ENCODE results near the gene SLC22A8.

SLC22A8 gene

DNA sequence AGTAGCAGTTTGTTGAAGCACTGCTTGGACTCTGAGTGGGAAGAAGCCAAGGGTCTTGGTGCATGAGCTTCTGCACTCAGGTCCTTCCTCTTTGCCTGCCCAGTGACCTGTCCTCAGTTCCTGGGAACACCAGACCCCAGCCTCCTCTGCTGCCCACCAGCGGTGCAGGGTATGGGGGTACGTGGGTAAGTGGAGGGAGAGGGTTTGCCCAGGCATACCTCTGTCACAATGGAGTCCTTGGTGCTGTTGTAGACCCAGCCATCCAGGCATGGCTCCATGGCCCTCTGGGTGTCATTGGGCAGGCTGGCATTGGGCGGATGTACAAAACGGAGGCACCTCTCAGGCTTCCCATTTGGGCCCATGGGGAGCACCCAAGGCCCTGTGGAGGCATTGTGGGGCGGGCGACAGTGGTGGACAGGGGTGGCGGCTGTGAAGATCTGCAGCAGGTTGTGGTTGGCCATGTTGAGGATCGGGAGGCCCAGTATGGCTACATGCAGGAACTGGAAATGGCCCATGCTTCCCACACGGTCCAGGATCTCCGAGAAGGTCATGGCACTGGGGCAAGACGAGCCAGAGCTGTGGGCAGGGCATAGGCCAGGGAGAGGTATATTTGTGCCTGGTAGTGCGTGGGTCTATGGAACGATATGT is 1.1 kb downstream of the SLC22A8 start:
- H3K4me3 ChIP-seq (ENCODE audit: low read length) = no peak overlapping the region
- no peaks in the 10 kb centered on the region for H3K9me3 ChIP-seq (ENCODE audit: control insufficient read depth, low read depth, low read length)
- H3K9ac ChIP-seq (ENCODE audit: low read length) = no peak overlapping the region
- H3K27me3 ChIP-seq (ENCODE audit: control insufficient read depth, insufficient read depth, low read length) = no peaks in the 10 kb centered on the region
- no peak overlapping the region for H3K27ac ChIP-seq (ENCODE audit: low read length)
- no peaks in the 10 kb centered on the region for H3K4me1 ChIP-seq (ENCODE audit: control insufficient read depth, low read depth, low read length)
- no peaks in the 10 kb centered on the region for H3K36me3 ChIP-seq (ENCODE audit: control insufficient read depth, low read depth, low read length)

DNA sequence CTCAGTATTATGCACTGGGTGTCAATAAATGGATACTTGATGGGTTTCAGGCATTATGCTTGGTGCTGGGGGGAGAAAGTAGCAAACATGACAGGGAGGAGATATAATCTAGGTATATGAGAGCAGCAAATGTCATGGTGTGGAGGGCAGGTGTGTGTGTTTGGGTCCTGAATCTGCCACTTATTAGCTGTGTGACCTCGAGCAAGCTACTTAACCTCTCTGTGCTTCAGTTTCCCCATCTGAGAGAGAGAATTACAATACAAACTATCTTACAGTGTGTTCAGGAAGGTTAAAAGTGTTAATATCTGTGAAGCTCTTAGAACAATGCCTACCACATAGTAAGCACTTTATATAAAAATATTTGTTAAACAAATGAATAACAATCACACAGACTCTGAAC is 2.8 kb downstream of the SLC22A8 start:
- no peaks in the 10 kb centered on the region for H3K27me3 ChIP-seq (ENCODE audit: control insufficient read depth, insufficient read depth, low read length)

DNA sequence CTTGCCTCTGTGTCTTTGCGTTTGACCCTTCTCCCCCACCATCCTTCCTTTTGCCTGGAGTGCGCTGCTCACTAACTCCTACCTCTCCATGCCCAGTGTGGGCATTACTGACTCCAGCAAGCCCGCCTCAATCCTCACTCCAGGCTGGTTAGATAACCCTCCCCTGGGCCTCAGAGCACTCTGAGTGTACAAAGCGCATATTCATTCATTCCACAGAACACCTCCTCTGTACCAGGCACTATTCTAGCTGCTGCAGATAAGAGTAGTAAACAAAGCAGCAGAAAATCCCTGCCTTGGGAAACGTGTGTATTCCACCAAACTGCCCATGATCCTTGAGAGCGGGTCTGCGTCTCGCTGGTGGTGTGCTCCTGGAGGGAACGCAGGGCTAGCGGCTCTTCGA is 3.2 kb downstream of the SLC22A8 start:
- H3K36me3 ChIP-seq (ENCODE audit: control insufficient read depth, low read depth, low read length) = no peaks in the 10 kb centered on the region
- H3K27me3 ChIP-seq (ENCODE audit: control insufficient read depth, insufficient read depth, low read length) = no peaks in the 10 kb centered on the region
- no peak overlapping the region for H3K9ac ChIP-seq (ENCODE audit: low read length)
- no peak overlapping the region for H3K27ac ChIP-seq (ENCODE audit: low read length)
- H3K9me3 ChIP-seq (ENCODE audit: control insufficient read depth, low read depth, low read length) = no peaks in the 10 kb centered on the region
- no peaks in the 10 kb centered on the region for H3K4me1 ChIP-seq (ENCODE audit: control insufficient read depth, low read depth, low read length)
- no peak overlapping the region for H3K4me3 ChIP-seq (ENCODE audit: low read length)

More for the DNA sequence above, 2.8 kb downstream of the SLC22A8 start:
- no peak overlapping the region for H3K27ac ChIP-seq (ENCODE audit: low read length)
- H3K4me1 ChIP-seq (ENCODE audit: control insufficient read depth, low read depth, low read length) = no peaks in the 10 kb centered on the region
- H3K9me3 ChIP-seq (ENCODE audit: control insufficient read depth, low read depth, low read length) = no peaks in the 10 kb centered on the region
- no peak overlapping the region for H3K9ac ChIP-seq (ENCODE audit: low read length)
- no peak overlapping the region for H3K4me3 ChIP-seq (ENCODE audit: low read length)
- no peaks in the 10 kb centered on the region for H3K36me3 ChIP-seq (ENCODE audit: control insufficient read depth, low read depth, low read length)

DNA sequence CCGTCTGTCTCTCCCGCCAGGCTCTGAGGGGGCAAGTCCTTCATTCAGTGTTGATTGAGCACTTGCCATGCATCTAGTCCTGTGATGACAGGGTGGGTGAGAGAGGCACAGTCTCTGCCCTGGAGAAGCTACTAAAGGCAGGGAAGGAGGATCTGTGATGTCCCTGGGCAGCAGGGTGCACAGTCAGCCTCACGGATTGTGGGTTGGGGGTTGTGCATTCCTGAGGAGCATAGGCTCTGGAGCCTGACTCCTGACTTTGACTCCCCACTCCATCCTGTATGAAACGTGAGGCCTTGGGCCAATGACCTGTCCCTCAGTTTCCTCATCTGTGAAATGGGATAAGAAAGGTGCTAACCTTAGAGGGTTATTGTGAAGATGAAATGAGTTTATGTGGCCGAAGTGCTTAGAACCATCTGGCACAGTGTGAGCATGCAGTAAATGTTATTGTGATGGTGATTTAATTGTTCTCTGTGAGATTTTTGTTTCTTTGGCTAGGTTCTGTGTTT is 4.7 kb downstream of the SLC22A8 start:
- Histone ChIP-seq H3K27me3 (ENCODE audit: control insufficient read depth, insufficient read depth, low read length) (no peaks in the 10 kb centered on the region), H3K9me3 (ENCODE audit: control insufficient read depth, low read depth, low read length) (no peaks in the 10 kb centered on the region), H3K27ac (ENCODE audit: low read length) (no peak overlapping the region)

DNA sequence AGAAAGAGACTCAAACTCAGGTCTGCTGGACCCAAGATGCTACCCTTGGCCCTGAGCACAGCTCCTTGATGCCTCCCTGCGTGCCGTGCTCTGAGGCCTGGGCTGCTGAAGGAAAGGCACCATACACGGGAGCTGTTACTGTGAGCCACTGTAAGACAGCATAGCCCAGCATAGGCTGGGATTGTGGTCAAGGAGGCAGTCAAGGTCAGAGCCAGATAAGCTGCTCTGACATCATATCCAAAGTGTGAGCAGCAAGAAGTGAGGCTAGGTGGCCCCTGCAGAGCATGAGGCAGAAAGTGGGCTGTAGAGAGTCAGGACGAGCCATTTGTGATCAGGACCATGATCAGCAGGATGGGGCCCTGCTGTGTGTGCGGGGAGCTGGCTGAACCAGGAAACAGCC is 7.7 kb downstream of the SLC22A8 start:
- no peak overlapping the region for H3K27ac ChIP-seq (ENCODE audit: low read length)
- no peaks in the 10 kb centered on the region for H3K36me3 ChIP-seq (ENCODE audit: control insufficient read depth, low read depth, low read length)
- no peak overlapping the region for H3K4me3 ChIP-seq (ENCODE audit: low read length)
- no peak overlapping the region for H3K9ac ChIP-seq (ENCODE audit: low read length)
- H3K4me1 ChIP-seq (ENCODE audit: control insufficient read depth, low read depth, low read length) = no peaks in the 10 kb centered on the region
- no peaks in the 10 kb centered on the region for H3K27me3 ChIP-seq (ENCODE audit: control insufficient read depth, insufficient read depth, low read length)
- H3K9me3 ChIP-seq (ENCODE audit: control insufficient read depth, low read depth, low read length) = no peaks in the 10 kb centered on the region

More for the DNA sequence above, 4.7 kb downstream of the SLC22A8 start:
- Histone ChIP-seq H3K36me3 (ENCODE audit: control insufficient read depth, low read depth, low read length) (no peaks in the 10 kb centered on the region), H3K4me3 (ENCODE audit: low read length) (no peak overlapping the region), H3K9ac (ENCODE audit: low read length) (no peak overlapping the region), H3K4me1 (ENCODE audit: control insufficient read depth, low read depth, low read length) (no peaks in the 10 kb centered on the region)

DNA sequence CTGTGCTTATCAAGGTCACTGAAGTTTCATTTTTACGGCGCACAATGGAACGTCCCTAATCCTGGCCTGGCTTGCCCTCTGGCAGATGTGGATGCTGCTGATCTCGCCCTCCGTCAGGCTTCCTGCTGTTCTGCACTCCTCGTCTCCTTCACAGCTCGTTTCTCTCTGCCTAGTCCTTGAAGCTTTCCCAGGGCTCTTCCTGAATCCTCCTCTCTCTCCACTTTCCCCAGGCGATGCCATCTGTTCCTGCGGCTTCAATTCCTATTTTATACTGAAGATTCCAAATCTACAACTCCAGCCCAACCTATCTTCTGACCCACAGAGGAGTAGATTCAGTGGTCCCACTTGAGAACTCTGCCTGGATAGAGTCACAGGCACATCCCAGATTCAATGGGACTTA is 14.2 kb downstream of the SLC22A8 start:
- H3K9ac ChIP-seq (ENCODE audit: low read length) = no peak overlapping the region
- H3K4me1 ChIP-seq (ENCODE audit: control insufficient read depth, low read depth, low read length) = no peaks in the 10 kb centered on the region
- no peaks in the 10 kb centered on the region for H3K9me3 ChIP-seq (ENCODE audit: control insufficient read depth, low read depth, low read length)
- no peak overlapping the region for H3K4me3 ChIP-seq (ENCODE audit: low read length)
- H3K27me3 ChIP-seq (ENCODE audit: control insufficient read depth, insufficient read depth, low read length) = no peaks in the 10 kb centered on the region
- no peak overlapping the region for H3K27ac ChIP-seq (ENCODE audit: low read length)
- H3K36me3 ChIP-seq (ENCODE audit: control insufficient read depth, low read depth, low read length) = no peaks in the 10 kb centered on the region

DNA sequence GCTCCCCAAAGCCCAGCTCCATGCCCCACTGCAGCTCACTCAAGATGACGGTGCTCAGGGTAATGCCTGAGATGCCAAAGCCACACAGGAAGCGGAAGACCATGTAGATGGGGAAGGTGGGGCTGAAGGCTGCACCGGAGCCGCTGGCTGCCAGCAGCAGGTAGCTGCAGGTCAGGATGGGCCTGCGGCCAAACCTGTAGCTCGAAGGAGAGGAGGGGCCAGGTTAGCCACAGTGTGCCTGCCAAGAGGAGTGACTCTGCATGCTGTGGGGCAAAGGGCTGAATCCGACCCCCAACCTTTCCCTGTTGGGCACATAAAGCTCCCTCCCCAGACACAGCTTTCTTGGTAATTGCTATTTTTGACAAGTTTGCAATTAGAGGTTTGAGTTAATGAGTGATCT is 16.0 kb downstream of the SLC22A8 start:
- Histone ChIP-seq H3K4me1 (ENCODE audit: control insufficient read depth, low read depth, low read length) (no peaks in the 10 kb centered on the region), H3K27me3 (ENCODE audit: control insufficient read depth, insufficient read depth, low read length) (no peaks in the 10 kb centered on the region), H3K9me3 (ENCODE audit: control insufficient read depth, low read depth, low read length) (no peaks in the 10 kb centered on the region), H3K9ac (ENCODE audit: low read length) (no peak overlapping the region), H3K36me3 (ENCODE audit: control insufficient read depth, low read depth, low read length) (no peaks in the 10 kb centered on the region), H3K27ac (ENCODE audit: low read length) (no peak overlapping the region), H3K4me3 (ENCODE audit: low read length) (no peak overlapping the region)

DNA sequence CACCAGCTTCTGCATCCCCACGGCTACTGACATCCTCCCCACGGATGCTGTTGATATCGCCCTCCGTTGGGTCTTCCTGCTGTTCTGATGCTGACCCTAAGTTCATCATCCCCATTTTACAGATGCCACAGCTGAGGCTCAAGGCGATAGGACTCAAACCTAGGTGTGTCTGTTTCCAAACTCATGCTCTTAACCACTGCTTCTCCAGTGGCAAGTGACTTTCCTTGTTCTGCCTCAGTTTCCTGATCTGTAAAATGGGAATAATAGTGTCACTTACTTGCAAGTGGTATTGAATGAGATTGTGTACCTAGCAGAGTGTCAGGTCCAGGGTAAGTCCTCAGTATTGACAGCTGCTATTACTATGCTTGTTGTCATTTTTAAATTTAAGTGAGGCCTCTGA is 16.5 kb downstream of the SLC22A8 start:
- Histone ChIP-seq H3K36me3 (ENCODE audit: control insufficient read depth, low read depth, low read length) (no peaks in the 10 kb centered on the region), H3K4me1 (ENCODE audit: control insufficient read depth, low read depth, low read length) (no peaks in the 10 kb centered on the region), H3K27ac (ENCODE audit: low read length) (no peak overlapping the region)

DNA sequence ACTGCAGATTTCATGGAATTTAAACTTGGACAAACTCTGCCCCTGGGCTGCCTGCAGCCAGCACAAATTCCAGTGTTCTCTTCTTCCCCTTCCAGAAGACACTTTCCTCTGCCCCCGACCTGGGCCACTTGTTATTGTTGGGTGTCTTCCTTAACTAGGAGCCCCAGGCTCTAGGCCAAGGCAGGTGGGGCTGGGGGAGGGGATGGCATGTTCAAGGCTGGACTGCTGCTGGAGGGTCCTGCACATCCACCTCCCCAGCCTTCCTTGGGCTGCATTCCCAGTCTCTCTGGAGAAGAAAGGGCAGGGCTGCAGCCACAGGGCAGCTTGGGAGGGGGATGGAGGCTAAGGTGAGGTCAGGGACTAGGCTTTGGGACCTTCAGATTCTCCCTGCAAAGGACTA is 19.4 kb downstream of the SLC22A8 start:
- Histone ChIP-seq H3K27me3 (ENCODE audit: control insufficient read depth, insufficient read depth, low read length) (no peaks in the 10 kb centered on the region), H3K27ac (ENCODE audit: low read length) (no peak overlapping the region), H3K4me3 (ENCODE audit: low read length) (no peak overlapping the region), H3K4me1 (ENCODE audit: control insufficient read depth, low read depth, low read length) (no peaks in the 10 kb centered on the region), H3K9ac (ENCODE audit: low read length) (no peak overlapping the region), H3K9me3 (ENCODE audit: control insufficient read depth, low read depth, low read length) (no peaks in the 10 kb centered on the region), H3K36me3 (ENCODE audit: control insufficient read depth, low read depth, low read length) (no peaks in the 10 kb centered on the region)

More for the DNA sequence above, 16.5 kb downstream of the SLC22A8 start:
- Histone ChIP-seq H3K27me3 (ENCODE audit: control insufficient read depth, insufficient read depth, low read length) (no peaks in the 10 kb centered on the region), H3K9me3 (ENCODE audit: control insufficient read depth, low read depth, low read length) (no peaks in the 10 kb centered on the region), H3K9ac (ENCODE audit: low read length) (no peak overlapping the region), H3K4me3 (ENCODE audit: low read length) (no peak overlapping the region)

DNA sequence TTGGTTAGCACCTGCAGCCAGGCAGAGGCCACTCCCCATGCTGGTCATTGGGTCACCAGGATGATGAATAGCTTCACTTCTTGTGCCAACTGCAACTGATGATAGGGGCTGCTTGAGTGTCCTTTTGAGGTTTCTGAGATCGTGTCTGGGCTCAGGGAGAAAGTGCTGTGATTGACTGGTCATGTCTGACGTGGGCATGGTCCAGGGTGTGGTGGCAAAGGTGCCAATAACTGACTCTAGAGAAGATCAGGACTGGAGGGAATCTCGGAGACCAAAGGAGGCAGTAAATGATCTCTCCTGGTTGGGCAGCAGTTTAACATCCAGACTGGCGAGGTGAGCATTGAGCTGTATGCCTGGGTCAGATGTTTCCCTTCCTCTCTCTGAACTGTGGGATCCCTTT is 20.9 kb downstream of the SLC22A8 start:
- H3K4me1 ChIP-seq (ENCODE audit: control insufficient read depth, low read depth, low read length) = no peaks in the 10 kb centered on the region
- H3K27ac ChIP-seq (ENCODE audit: low read length) = no peak overlapping the region
- H3K36me3 ChIP-seq (ENCODE audit: control insufficient read depth, low read depth, low read length) = no peaks in the 10 kb centered on the region
- no peak overlapping the region for H3K9ac ChIP-seq (ENCODE audit: low read length)
- no peaks in the 10 kb centered on the region for H3K9me3 ChIP-seq (ENCODE audit: control insufficient read depth, low read depth, low read length)
- no peak overlapping the region for H3K4me3 ChIP-seq (ENCODE audit: low read length)
- no peaks in the 10 kb centered on the region for H3K27me3 ChIP-seq (ENCODE audit: control insufficient read depth, insufficient read depth, low read length)

DNA sequence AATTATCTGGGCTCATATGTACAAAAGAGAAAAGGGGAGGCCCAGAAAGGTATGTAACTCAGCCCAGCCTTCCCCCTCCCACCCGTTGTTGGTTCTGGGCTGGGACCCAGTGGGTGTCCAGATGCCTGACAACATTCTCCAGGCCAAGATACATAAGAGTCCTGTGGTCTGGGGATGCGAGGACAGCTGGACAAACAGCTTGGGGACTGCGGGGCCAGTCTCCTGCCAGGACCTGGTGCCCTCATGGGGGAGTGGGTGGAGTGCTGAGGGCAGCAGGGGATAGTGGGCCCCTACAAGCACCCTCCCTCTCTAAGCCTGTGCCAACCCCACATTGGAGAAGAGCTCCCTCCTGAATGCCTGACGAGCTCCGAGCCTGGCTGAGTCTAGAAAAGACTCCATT is 27.4 kb downstream of the SLC22A8 start:
- no peak overlapping the region for H3K9ac ChIP-seq (ENCODE audit: low read length)
- H3K27me3 ChIP-seq (ENCODE audit: control insufficient read depth, insufficient read depth, low read length) = no peaks in the 10 kb centered on the region
- no peak overlapping the region for H3K27ac ChIP-seq (ENCODE audit: low read length)
- H3K4me1 ChIP-seq (ENCODE audit: control insufficient read depth, low read depth, low read length) = no peaks in the 10 kb centered on the region
- no peaks in the 10 kb centered on the region for H3K9me3 ChIP-seq (ENCODE audit: control insufficient read depth, low read depth, low read length)
- no peaks in the 10 kb centered on the region for H3K36me3 ChIP-seq (ENCODE audit: control insufficient read depth, low read depth, low read length)
- H3K4me3 ChIP-seq (ENCODE audit: low read length) = no peak overlapping the region

DNA sequence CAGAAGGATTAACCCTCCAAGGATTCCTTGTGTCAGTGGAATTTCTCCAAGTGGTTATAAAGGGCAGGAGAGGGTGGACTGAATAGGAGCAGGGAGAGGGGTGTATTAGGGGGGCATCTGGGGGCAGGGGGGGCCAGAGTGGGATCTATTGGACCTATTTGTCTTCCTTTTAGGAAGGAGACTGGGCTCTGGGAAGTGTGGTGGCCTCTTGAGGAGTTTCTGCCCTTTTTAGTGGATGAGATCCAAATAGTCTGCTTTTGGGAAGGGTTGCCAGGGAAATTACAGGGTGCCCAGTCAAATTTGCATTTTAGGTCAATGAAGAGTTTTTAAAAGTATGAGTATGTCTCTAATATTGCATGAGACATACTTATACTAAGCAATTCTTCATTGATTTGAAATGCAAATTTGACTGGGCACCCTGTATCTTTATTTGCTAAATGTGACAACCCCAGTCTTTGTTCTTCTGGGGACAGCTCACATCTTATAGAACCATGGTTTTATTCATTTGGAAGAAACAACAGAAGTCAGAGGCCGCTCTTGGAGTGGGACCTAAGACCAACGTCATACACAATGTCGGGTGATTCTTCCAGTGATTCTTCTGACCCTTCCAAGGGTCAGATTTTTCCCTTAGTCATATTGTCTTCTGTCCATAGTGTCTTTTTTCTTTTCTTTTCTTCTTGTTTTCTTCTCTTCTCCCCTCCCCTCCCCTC is 30.4 kb downstream of the SLC22A8 start:
- no peak overlapping the region for H3K4me3 ChIP-seq (ENCODE audit: low read length)
- H3K27me3 ChIP-seq (ENCODE audit: control insufficient read depth, insufficient read depth, low read length) = no peaks in the 10 kb centered on the region
- H3K36me3 ChIP-seq (ENCODE audit: control insufficient read depth, low read depth, low read length) = no peaks in the 10 kb centered on the region
- no peak overlapping the region for H3K9ac ChIP-seq (ENCODE audit: low read length)
- H3K9me3 ChIP-seq (ENCODE audit: control insufficient read depth, low read depth, low read length) = no peaks in the 10 kb centered on the region
- H3K27ac ChIP-seq (ENCODE audit: low read length) = no peak overlapping the region
- H3K4me1 ChIP-seq (ENCODE audit: control insufficient read depth, low read depth, low read length) = no peaks in the 10 kb centered on the region

Measured in iPS-18a (cell line).